Lower leg skin (tissue), 3 donors: ENCODE measurements around the gene SCRG1.

Experiments used
- POLR2A ChIP-seq, 2 donors: fragments of 450-650 bp; IDR thresholded peaks; one replicate each; pipeline ENCODE4 v1.6.1; 2016 to 2017; ENCODE audit warnings: antibody characterized with exemption in 2 of 2, mild to moderate bottlenecking in 1 of 2, moderate library complexity in 1 of 2
- TF ChIP-seq, protein P1 (sequence below), 3 donors: fragments of 450-650 bp; IDR thresholded peaks; one replicate each; pipeline ENCODE4 v1.5.1; 2016; ENCODE audit warnings: antibody characterized with exemption in 3 of 3, mild to moderate bottlenecking in 3 of 3, moderate library complexity in 2 of 3

DNA sequence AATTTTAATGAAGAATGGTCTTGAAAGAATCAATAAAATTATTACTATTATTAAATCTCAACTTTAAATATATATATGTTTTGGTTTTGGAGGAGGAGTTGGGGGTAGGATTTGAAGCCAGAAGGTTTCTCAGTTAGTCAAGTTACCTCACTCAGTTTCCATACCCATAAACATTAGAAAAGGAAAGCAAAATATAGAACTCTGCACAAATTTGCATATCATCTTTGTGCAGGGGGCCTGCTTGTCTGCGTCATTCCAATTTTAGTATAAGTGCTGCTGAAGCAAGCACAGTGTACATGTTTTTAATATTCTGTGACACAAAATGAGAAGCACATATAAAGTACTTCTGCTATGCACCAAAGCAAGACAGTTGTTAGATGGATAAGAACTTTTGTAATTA lies 47.5 kb upstream of the SCRG1 start:
- TF ChIP-seq, protein P1, sequence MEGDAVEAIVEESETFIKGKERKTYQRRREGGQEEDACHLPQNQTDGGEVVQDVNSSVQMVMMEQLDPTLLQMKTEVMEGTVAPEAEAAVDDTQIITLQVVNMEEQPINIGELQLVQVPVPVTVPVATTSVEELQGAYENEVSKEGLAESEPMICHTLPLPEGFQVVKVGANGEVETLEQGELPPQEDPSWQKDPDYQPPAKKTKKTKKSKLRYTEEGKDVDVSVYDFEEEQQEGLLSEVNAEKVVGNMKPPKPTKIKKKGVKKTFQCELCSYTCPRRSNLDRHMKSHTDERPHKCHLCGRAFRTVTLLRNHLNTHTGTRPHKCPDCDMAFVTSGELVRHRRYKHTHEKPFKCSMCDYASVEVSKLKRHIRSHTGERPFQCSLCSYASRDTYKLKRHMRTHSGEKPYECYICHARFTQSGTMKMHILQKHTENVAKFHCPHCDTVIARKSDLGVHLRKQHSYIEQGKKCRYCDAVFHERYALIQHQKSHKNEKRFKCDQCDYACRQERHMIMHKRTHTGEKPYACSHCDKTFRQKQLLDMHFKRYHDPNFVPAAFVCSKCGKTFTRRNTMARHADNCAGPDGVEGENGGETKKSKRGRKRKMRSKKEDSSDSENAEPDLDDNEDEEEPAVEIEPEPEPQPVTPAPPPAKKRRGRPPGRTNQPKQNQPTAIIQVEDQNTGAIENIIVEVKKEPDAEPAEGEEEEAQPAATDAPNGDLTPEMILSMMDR (IDR thresholded peaks at IDR 0.05), result no peak
- no peak for TF ChIP-seq POLR2A (IDR thresholded peaks at IDR 0.05)
